A549 treated with ZK216348 at 1 μM for 4 hours (cell line): ENCODE data around the gene CLGN. TPM values are rescaled to one million over a fixed set of nuclear protein-coding genes. Genes with fewer than 3 reads are reported as not detected.

ENCODE experiments used
- total RNA-seq: library from RNA; stranded (reverse); fragments of 200-300 nt; extraction: Qiagen RNA extraction; gene quantifications from 5 replicates; pipeline ENCODE4 v1.2.3, GENCODE V29; 2022; ENCODE audit warnings: low read depth

CLGN gene
- total RNA-seq, result 3.4 to 8.1 TPM (median 5.3 TPM) in 5 replicates

GRCh38 chr4:140427106-140427918 lies at the start of gene CLGN:
Gene CLGN, minus strand, starts transcription at chr4:140427648. Its CDS starts 14,570 bp downstream, at chr4:140413078.

GRCh38 chr4:140373328-140374129 lies 53.9 kb downstream of the CLGN start, which contains the start of gene SCOC:
Gene SCOC, plus strand, starts transcription at chr4:140373646. Its CDS starts 5,525 bp downstream, at chr4:140379171.

Other genes with a start within 250 kb of the CLGN start
- 9.1 to 35.9 TPM (median 30.2 TPM) in 5 replicates for gene SCOC, start 54.0 kb downstream of the CLGN start, total RNA-seq
- gene MGAT4D, start 70.6 kb upstream of the CLGN start, total RNA-seq, result not detected in 5 replicates
- gene ELMOD2, start 96.5 kb upstream of the CLGN start, total RNA-seq, result 8.2 to 12.9 TPM (median 11.4 TPM) in 5 replicates
- 0.11 TPM in 1 of 5 replicates, not detected in the others for gene UCP1, start 141.3 kb upstream of the CLGN start, total RNA-seq